K562 (cell line): Measurements from ENCODE around the gene URM1. TPM values are rescaled to one million over a fixed set of nuclear protein-coding genes. Genes with fewer than 3 reads are reported as not detected.

Experiments used
- ATAC-seq: fragments of 200-7000 bp; cut with Tn5 transposase; 3 replicates; pipeline ENCODE4 v1.9.1; 2020; ENCODE audit warnings: moderate library complexity
- BruUV-seq: library from RNA; stranded (reverse); fragments of 400-500 nt; replicated peaks from 2 replicates; lab custom pipeline; 2021; lab: Mats Ljungman, UMichigan
- CTCF ChIA-PET: fragments of 300-600 bp; formaldehyde crosslinking; extraction: SDS; loops from one replicate; lab custom pipeline; 2021; ENCODE audit warnings: low intra/inter-chr PET ratio; lab: Yijun Ruan, JAX
- POLR2A ChIA-PET: fragments of 300-600, 350-650 bp; sonication (Branson Sonifier 250); formaldehyde crosslinking; extraction: SDS; loops from one replicate; lab custom pipeline; 2021; ENCODE audit warnings: antibody characterized with exemption, inconsistent platforms; lab: Yijun Ruan, JAX
- DNase-seq, 4 experiments: peaks; one replicate each; pipeline versions ENCODE4 v3.0.0 to v3.0.0-alpha.2; 2011 to 2018; ENCODE audit warnings: low spot score in 3 of 4, mixed read lengths in 3 of 4; ENCODE audit errors: extremely low read depth in 1 of 4
- FAIRE-seq: peaks from 2 replicates; lab custom pipeline; 2011; peaks lifted over from hg19 to GRCh38; lab: Jason Lieb, UNC
- H2AFZ ChIP-seq: 2 replicates; pipeline ENCODE4 v1.6.0; 2011; ENCODE audit warnings: low read depth, low read length, control low read depth, inconsistent platforms
- H3K27ac ChIP-seq: fragments of 200-600 bp; 3 replicates; pipeline ENCODE4 v1.8.0; 2011; ENCODE audit warnings: low read depth, mild to moderate bottlenecking, control low read depth, inconsistent platforms, low read length, moderate library complexity, mixed read lengths; ENCODE audit errors: extremely low read depth
- H3K27me3 ChIP-seq, 2 experiments: fragments of 300-600 bp in 1 of 2; 2 replicates in 1 of 2; 3 replicates in 1 of 2; pipeline versions ENCODE4 v1.6.0 to v1.8.0; 2011; ENCODE audit warnings: inconsistent platforms in 2 of 2, low read length in 2 of 2, mild to moderate bottlenecking in 1 of 2, mixed read lengths in 1 of 2, moderate library complexity in 1 of 2; ENCODE audit not compliant: control insufficient read depth in 2 of 2, insufficient read depth in 2 of 2
- H3K36me3 ChIP-seq: fragments of 300-600 bp; 3 replicates; pipeline ENCODE4 v1.8.0; 2011; ENCODE audit warnings: mild to moderate bottlenecking, low read length, inconsistent platforms; ENCODE audit not compliant: control insufficient read depth, insufficient read depth
- H3K4me1 ChIP-seq, 2 experiments: fragments of 200-600 bp in 1 of 2; replicated peaks in 1 of 2; 2 replicates in 1 of 2; 3 replicates in 1 of 2; pipeline versions ENCODE4 v1.5.1 to v1.8.0; 2011; ENCODE audit warnings: inconsistent platforms in 2 of 2, low read length in 2 of 2, mild to moderate bottlenecking in 1 of 2, mixed read lengths in 1 of 2, moderate library complexity in 1 of 2; ENCODE audit not compliant: control insufficient read depth in 2 of 2, insufficient read depth in 2 of 2
- H3K4me2 ChIP-seq: 2 replicates; pipeline ENCODE4 v1.6.1; 2011; ENCODE audit warnings: low read length, control low read depth, inconsistent platforms, mixed read lengths; ENCODE audit not compliant: insufficient read depth
- H3K4me3 ChIP-seq: fragments of 200-600 bp; sonication (generic), shearing (Covaris generic); 2 replicates; pipeline ENCODE4 v1.5.1; 2016; ENCODE audit warnings: control low read depth, inconsistent platforms
- H3K79me2 ChIP-seq: fragments of 200-600 bp; 3 replicates; pipeline ENCODE4 v1.8.0; 2011; ENCODE audit warnings: low read length, inconsistent platforms; ENCODE audit not compliant: control insufficient read depth, insufficient read depth
- H3K9ac ChIP-seq, 2 experiments: 2 replicates each; pipeline versions ENCODE4 v1.6.0 to v1.6.1; 2011; ENCODE audit warnings: low read depth in 2 of 2, low read length in 2 of 2, control low read depth in 1 of 2, inconsistent platforms in 1 of 2, mild to moderate bottlenecking in 1 of 2, mixed read lengths in 1 of 2; ENCODE audit not compliant: insufficient read depth in 1 of 2
- H3K9me1 ChIP-seq: one replicate; pipeline ENCODE4 v1.6.0; 2011; ENCODE audit warnings: inconsistent platforms, mild to moderate bottlenecking, low read length, moderate library complexity; ENCODE audit not compliant: control insufficient read depth, insufficient read depth
- H3K9me3 ChIP-seq: replicated peaks from 2 replicates; pipeline ENCODE4 v1.5.1; 2011; ENCODE audit warnings: low read depth, low read length, inconsistent platforms; ENCODE audit not compliant: control insufficient read depth, insufficient read depth
- H4K20me1 ChIP-seq: replicated peaks from 2 replicates; pipeline ENCODE4 v1.6.1; 2011; ENCODE audit warnings: low read length, inconsistent platforms, mixed read lengths; ENCODE audit not compliant: control insufficient read depth, insufficient read depth
- CEBPB ChIP-seq: fragments of 450-650 bp; IDR thresholded peaks from 2 replicates; pipeline ENCODE4 v1.6.1; 2016; ENCODE audit warnings: missing genetic modification characterization, missing compliant biosample characterization
- CEBPG ChIP-seq, 3 experiments: fragments of 200-800 bp in 1 of 3; sonication (Bioruptor generic) in 1 of 3; sonication (generic) in 1 of 3; formaldehyde crosslinking in 1 of 3; IDR thresholded peaks in 2 of 3; conservative IDR thresholded peaks in 1 of 3; 2 replicates each; pipeline versions ENCODE4 v1.6.1 to v1.8.0; 2016 to 2022; ENCODE audit warnings: missing compliant biosample characterization in 2 of 3, missing genetic modification characterization in 2 of 3, mild to moderate bottlenecking in 1 of 3, missing genetic modification reagents in 1 of 3
- DDX20 ChIP-seq: fragments of 450-650 bp; IDR thresholded peaks from 2 replicates; pipeline ENCODE4 v1.6.1; 2016; ENCODE audit warnings: missing genetic modification characterization, low read depth, mild to moderate bottlenecking, missing compliant biosample characterization, moderate library complexity
- GTF2A2 ChIP-seq: IDR thresholded peaks from 2 replicates; pipeline ENCODE4 v1.6.1; 2016; ENCODE audit warnings: mild to moderate bottlenecking, missing genetic modification characterization, missing compliant biosample characterization
- SLC30A9 ChIP-seq: fragments of 250-450 bp; sonication (Bioruptor Pico); IDR thresholded peaks from 2 replicates; pipeline ENCODE4 v1.8.0; 2022; ENCODE audit warnings: mild to moderate bottlenecking, moderate library complexity
- YY1 ChIP-seq, 3 experiments: IDR thresholded peaks; 2 replicates each; pipeline ENCODE4 v1.6.1; 2011; ENCODE audit warnings: low read length in 2 of 3, mild to moderate bottlenecking in 2 of 3, moderate library complexity in 2 of 3, borderline replicate concordance in 1 of 3, control low read depth in 1 of 3, low read depth in 1 of 3; ENCODE audit not compliant: insufficient read depth in 3 of 3, insufficient replicate concordance in 2 of 3, control insufficient read depth in 1 of 3, insufficient read length in 1 of 3; ENCODE audit errors: extremely low read depth in 1 of 3
- ZNF146 ChIP-seq: IDR thresholded peaks from one replicate; pipeline ENCODE4 v1.6.1; 2018; ENCODE audit warnings: missing compliant biosample characterization; ENCODE audit not compliant: unreplicated experiment
- WGBS: fragments of 100-300 bp; shearing (Covaris generic); methylation state at CpG from one replicate; pipeline ENCODE4 v1.1.6; 2016; ENCODE audit warnings: low coverage, mixed read lengths; ENCODE audit not compliant: insufficient coverage; ENCODE audit errors: missing lambda C conversion rate; 5-methylcytosine and 5-hydroxymethylcytosine counted together
- in situ Hi-C: fragments of 300-500 bp; cut with MboI; formaldehyde crosslinking; loops from 4 replicates; pipeline ENCODE4 v1.15.0; 2018; ENCODE audit warnings: inconsistent platforms, mixed read lengths
- intact Hi-C: fragments of 100-400 bp; cut with micrococcal nuclease; formaldehyde crosslinking; loops from 2 replicates; pipeline ENCODE4 v1.14.2; 2022
- polyA plus RNA-seq, 8 experiments: library from polyadenylated mRNA; depleted of rRNA in 4 of 8; stranded (reverse) in 5 of 8; unstranded in 3 of 8; fragments of >200 nt; fragmentation: Nextera tagmentation in 2 of 8; fragmentation: Illumina TruSeq in 1 of 8; extraction: Ambion mirVana in 2 of 8; extraction: Trizol in 1 of 8; gene quantifications; 2 replicates each; pipeline versions ENCODE4 v1.2.1 to v1.2.3, GENCODE V29; 2011 to 2014; ENCODE audit warnings: inconsistent platforms in 1 of 8, missing spikeins in 1 of 8
- total RNA-seq, 7 experiments: library from RNA; depleted of rRNA in 6 of 7; stranded (reverse); fragments of >200 nt in 6 of 7; fragmentation: Illumina TruSeq in 2 of 7; extraction: Trizol in 2 of 7; gene quantifications; 2 replicates each; pipeline versions ENCODE4 v1.2.1 to v1.2.3, GENCODE V29; 2011 to 2021; ENCODE audit warnings: low replicate concordance in 1 of 7
- TF ChIP-seq, protein P1 (sequence below), 2 experiments: fragments of 450-650 bp in 1 of 2; sonication (generic) in 1 of 2; formaldehyde crosslinking in 1 of 2; IDR thresholded peaks in 1 of 2; conservative IDR thresholded peaks in 1 of 2; 2 replicates each; pipeline versions ENCODE4 v1.6.1 to v1.8.1; 2016 to 2023; ENCODE audit warnings: mild to moderate bottlenecking in 2 of 2, moderate library complexity in 2 of 2, inconsistent platforms in 1 of 2, missing genetic modification reagents in 1 of 2

The URM1 gene
- total and polyA plus RNA-seq, 9 of the 15 experiments (the other 6 are each of a cell fraction or from before 2014, with no cell fraction given): 10.1 to 88.9 (median 53.3) TPM

DNA sequence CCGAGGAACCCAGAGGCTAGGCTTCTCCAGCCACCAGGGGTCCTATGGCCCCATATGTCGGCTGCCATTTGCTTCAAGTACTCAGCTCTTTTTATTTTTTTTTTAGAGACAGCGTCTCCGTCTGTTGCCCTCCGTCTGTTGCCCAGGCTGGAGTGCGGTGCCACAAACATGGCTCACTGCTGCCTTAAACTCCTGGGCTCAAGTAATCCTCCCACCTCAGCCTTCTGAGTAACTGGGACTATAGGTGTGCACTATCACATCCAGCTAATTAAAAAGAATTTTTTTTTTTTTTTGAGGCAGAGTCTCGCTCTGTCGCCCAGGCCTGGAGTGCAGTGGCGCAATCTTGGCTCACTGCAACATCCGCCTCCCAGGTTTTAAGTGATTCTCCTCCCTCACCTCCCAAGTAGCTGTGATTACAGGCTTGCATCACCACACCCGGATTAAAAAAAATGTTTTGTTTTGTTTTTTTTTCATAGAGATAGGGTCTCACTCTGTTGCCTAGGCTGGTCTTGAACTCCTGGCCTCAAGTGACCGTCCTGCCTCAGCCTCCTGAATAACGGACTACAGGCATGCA lies 58.4 kb downstream of the URM1 start (continued):
- TF ChIP-seq, protein P1, sequence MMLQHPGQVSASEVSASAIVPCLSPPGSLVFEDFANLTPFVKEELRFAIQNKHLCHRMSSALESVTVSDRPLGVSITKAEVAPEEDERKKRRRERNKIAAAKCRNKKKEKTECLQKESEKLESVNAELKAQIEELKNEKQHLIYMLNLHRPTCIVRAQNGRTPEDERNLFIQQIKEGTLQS (IDR thresholded peaks at IDR 0.05): peak; percentile 17; the same call in 1 of the 2 replicates
- TF ChIP-seq, protein P1 (CRISPR knock-in tag; conservative IDR thresholded peaks at IDR 0.05): no peak
- TF ChIP-seq YY1 (IDR thresholded peaks at IDR 0.05; ENCODE audit: borderline replicate concordance in 1 of 3, control insufficient read depth in 1 of 3, extremely low read depth in 1 of 3, insufficient read depth in 3 of 3, insufficient read length in 1 of 3, insufficient replicate concordance in 2 of 3, low read depth in 1 of 3, low read length in 2 of 3): peak in 1 of 3 experiments; percentile 62
- TF ChIP-seq CEBPB (tag): peak; percentile 55
- no peak for TF ChIP-seq CEBPG (CRISPR knock-in tag; IDR thresholded peaks at IDR 0.05)
- 0 out of 4 replicates have a peak, but pooled peaks have one; percentile 14 to 17 for TF ChIP-seq CEBPG (tag; conservative IDR thresholded peaks at IDR 0.05 in 1 of 2, IDR thresholded peaks at IDR 0.05 in 1 of 2)
- TF ChIP-seq ZNF146: no peak

DNA sequence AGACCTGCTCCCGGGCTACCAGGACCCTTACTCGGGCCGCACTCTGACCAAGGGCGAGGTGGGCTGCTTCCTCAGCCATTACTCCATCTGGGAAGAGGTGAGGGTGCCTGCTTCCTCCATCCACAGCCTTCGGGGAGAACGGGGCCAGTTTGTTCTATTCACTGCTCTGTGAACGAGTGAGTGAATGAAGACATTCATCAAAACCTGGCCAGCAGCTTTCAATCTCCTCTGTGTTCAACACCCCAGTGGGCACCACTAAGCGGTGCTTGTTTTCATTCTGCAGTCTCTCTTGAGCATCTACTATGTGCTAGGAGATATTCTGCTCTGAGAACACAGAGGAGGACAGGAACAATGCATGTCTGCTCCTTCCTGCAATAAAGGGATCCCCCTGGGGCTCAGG lies 60.0 kb downstream of the URM1 start:
- H3K79me2 ChIP-seq: peaks cover 12% of the 10 kb centered on the region; the same call in 2 of the 3 replicates
- POLR2A ChIA-PET: no interaction called here
- CTCF ChIA-PET: no interaction called here
- FAIRE-seq (no peak), ATAC-seq (no peak), DNase-seq (no peak)
- H3K36me3 ChIP-seq: peaks cover 24% of the 10 kb centered on the region; the same call in 2 of the 3 replicates
- H2AFZ ChIP-seq: no peak overlapping the region
- no TSS peak for BruUV-seq
- peaks cover 14 to 39% of the 10 kb centered on the region in 2 experiments; a peak in 4 of 5 replicates for H3K4me1 ChIP-seq
- H3K27ac ChIP-seq: no peak overlapping the region
- no peak overlapping the region for H3K4me2 ChIP-seq
- H3K27me3 ChIP-seq: no peaks in the 10 kb centered on the region
- TF ChIP-seq DDX20 (tag): no peak
- TF ChIP-seq SLC30A9 (CRISPR knock-in tag): no peak
- TF ChIP-seq GTF2A2 (tag): no peak
- no peaks in the 10 kb centered on the region for H3K9me3 ChIP-seq
- intact Hi-C loops (no loop called here), in situ Hi-C loops (no loop called here)
- no peaks in the 10 kb centered on the region for H3K9me1 ChIP-seq
- H4K20me1 ChIP-seq: no peaks in the 10 kb centered on the region
- H3K4me3 ChIP-seq: no peak overlapping the region
- WGBS: 87% methylated on average over 8 of the region's 8 CpGs
- H3K9ac ChIP-seq: peak overlapping the region in 1 of 2 experiments; percentile 46; a peak in 1 of 4 replicates
